Activated naive CD4-positive, alpha-beta T cell treated with anti-CD3 and anti-CD28 coated beads, Interleukin-2, amount 50 U/mL, for 72 hours (primary cell): ENCODE data around the gene STIP1. TPM values are rescaled to one million over a fixed set of nuclear protein-coding genes. Genes with fewer than 3 reads are reported as not detected.

Experiments used
- ATAC-seq, 2 donors: fragments of 150-1000 bp; cut with Tn5 transposase; 2 replicates each; pipeline ENCODE4 v1.10.0; 2021; ENCODE audit warnings: mild to moderate bottlenecking in 2 of 2, moderate library complexity in 2 of 2
- DNase-seq, 2 donors: peaks; one replicate each; pipeline ENCODE4 v3.0.0; 2021 to 2022; ENCODE audit warnings: low spot score in 2 of 2
- H3K27ac Mint-ChIP-seq, 2 donors: one replicate each; pipeline ENCODE4 v1.8.0; 2022; ENCODE audit warnings: mild to moderate bottlenecking in 2 of 2, mixed read lengths in 2 of 2
- H3K36me3 Mint-ChIP-seq, 2 donors: one replicate each; pipeline ENCODE4 v1.8.0; 2022; ENCODE audit warnings: mixed read lengths in 2 of 2
- H3K9me3 Mint-ChIP-seq, 2 donors: one replicate each; pipeline ENCODE4 v1.8.0; 2022; ENCODE audit warnings: mixed read lengths in 2 of 2
- total RNA-seq, 2 donors: library from RNA; stranded (reverse); gene quantifications; one replicate each; pipeline ENCODE4 v1.2.3, GENCODE V29; 2022

The STIP1 gene
- total RNA-seq, 2 donors from 2014 or later: 328 to 366 TPM

DNA sequence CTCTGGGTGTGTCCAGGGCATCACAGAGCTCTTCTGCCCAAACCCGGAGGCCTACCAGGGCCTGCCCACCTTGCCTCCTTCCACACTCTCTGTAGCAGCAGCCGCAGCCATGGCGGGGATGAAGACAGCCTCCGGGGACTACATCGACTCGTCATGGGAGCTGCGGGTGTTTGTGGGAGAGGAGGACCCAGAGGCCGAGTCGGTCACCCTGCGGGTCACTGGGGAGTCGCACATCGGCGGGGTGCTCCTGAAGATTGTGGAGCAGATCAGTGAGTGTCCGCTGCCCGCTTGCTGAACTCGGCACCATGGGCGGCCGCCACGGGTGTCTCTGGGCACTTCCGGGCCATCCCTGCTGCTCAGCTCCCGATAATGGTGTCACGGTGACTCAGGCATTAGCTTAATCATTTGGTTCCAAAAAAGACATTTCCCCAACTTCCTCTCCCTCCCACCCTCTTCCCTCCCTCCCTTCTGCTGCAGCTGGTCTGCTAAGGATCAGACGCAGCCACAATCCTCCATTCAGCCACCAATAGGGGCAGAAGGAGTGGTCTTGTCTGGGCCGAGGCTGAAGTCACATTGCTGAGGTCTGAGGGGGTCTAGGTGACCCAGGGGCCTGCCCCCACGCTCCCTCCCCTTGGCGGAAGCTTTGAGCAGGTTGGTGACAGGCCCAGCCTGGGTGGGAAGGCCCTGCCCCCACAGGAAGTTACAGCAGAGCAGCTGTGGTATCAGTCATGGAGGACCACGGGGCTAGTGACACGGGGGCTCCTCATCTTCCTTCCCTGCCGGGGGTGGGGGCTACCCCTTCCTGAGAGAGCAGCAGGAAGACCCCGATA, 21.5 kb downstream of the STIP1 start:
- peak; percentile 78 to 92 for DNase-seq
- peaks cover 46 to 56% of the 10 kb centered on the region in 2 donors for H3K36me3 Mint-ChIP-seq
- H3K27ac Mint-ChIP-seq: peak overlapping the region; percentile 97 to 98
- no peaks in the 10 kb centered on the region for H3K9me3 Mint-ChIP-seq
- peak; percentile 77 to 81 for ATAC-seq

DNA sequence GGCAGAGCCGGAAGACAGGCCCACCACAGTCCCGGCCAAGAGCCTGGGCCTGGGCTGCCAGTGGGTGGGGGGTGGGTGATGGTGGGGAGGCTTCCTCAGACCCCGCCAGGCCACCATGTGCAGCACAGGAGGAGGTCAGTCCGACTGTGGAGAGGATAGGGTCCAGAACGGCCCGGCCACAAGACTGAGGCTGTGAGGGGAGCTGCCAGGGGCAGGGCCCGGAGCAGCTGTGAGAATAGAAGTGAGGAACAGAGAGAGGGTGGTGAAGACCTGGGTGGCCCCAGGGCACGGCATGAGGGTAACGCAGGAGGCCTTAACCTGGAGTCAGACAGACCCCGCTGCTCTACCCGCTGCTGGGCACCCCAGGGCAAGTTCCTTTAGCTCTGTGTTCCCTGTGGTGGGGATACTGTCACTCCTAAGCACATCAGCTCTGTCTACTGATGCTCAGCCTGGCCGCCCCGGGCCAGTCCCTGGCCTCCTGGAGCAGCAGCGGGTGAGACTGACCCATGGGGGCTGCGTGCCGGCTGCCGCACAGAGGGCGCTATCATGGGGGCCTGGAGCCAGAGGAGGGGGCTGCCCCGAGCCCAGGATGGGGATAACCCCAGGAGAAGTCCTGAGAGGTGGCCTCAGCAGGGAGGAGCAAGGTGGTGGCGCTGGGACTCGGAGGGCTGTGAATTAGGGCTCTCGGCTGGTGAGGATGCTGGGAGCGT, 22.3 kb downstream of the STIP1 start:
- ATAC-seq (no peak), DNase-seq (no peak)
- H3K9me3 Mint-ChIP-seq: no peaks in the 10 kb centered on the region
- H3K36me3 Mint-ChIP-seq: peaks cover 43 to 54% of the 10 kb centered on the region in 2 donors
- peak overlapping the region; percentile 97 to 98 for H3K27ac Mint-ChIP-seq

GRCh38 chr11:64208796-64209562, 23.0 kb downstream of the STIP1 start:
- H3K36me3 Mint-ChIP-seq: peaks cover 40 to 48% of the 10 kb centered on the region in 2 donors
- no peak for ATAC-seq
- DNase-seq: no peak

DNA sequence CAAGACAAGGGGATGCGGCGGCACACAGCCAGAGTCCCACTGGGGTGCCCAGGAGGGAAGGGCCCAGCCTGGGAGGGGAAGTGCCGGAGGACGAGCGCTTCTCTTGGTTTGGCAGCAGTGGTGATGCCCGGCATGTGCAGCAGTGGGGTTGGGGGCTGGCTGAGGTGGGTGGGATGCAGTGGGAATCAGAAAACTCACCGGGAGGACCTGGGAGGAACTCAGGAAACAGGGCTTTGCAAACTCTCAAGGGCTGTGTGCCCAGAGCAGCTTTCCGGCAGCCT, 23.5 kb downstream of the STIP1 start:
- peaks cover 35 to 42% of the 10 kb centered on the region in 2 donors for H3K36me3 Mint-ChIP-seq
- H3K9me3 Mint-ChIP-seq: no peaks in the 10 kb centered on the region
- DNase-seq (no peak), ATAC-seq (no peak)
- peak overlapping the region; percentile 94 to 97 for H3K27ac Mint-ChIP-seq

More at GRCh38 chr11:64208796-64209562, 23.0 kb downstream of the STIP1 start:
- Mint-ChIP-seq H3K9me3 (no peaks in the 10 kb centered on the region), H3K27ac (peak overlapping the region; percentile 94 to 97)

GRCh38 chr11:64210301-64211020, 24.5 kb downstream of the STIP1 start:
- Mint-ChIP-seq H3K36me3 (peaks cover 32 to 46% of the 10 kb centered on the region in 2 donors), H3K27ac (peak overlapping the region; percentile 90 to 97), H3K9me3 (no peaks in the 10 kb centered on the region)
- ATAC-seq (no peak), DNase-seq (no peak)

DNA sequence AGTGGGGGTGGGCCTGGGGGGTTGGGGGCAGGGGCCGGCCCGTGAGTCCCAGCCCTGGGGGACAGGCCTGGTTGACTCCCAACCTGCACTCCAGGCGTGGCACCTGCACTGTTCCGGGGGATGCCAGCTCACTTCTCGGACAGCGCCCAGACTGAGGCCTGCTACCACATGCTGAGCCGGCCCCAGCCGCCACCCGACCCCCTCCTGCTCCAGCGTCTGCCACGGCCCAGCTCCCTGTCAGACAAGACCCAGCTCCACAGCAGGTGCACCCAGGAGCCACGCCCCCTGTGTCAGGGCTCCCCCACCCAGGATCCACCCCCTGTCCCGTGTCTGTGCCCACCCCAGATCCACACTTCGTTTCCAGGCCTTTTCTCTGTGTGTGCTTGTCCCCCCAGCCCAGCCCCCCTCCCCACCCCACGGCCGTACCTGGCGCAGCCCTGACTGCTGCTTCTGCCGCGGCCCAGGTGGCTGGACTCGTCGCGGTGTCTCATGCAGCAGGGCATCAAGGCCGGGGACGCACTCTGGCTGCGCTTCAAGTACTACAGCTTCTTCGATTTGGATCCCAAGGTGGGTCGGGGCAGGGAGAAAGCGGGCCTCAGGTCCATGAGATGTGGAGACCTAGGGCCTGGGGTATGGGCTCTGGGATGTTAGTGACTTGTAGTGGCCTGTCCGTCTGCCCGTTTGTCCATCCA, 25.4 kb downstream of the STIP1 start:
- DNase-seq (no peak), ATAC-seq (no peak)
- Mint-ChIP-seq H3K36me3 (peaks cover 30 to 46% of the 10 kb centered on the region in 2 donors), H3K9me3 (no peaks in the 10 kb centered on the region), H3K27ac (peak overlapping the region in 1 of 2 donors; percentile 72)

- Mint-ChIP-seq H3K9me3 (no peaks in the 10 kb centered on the region), H3K27ac (no peak overlapping the region), H3K36me3 (peaks cover 19 to 20% of the 10 kb centered on the region in 2 donors)
- DNase-seq (no peak), ATAC-seq (no peak)
Observed at GRCh38 chr11:64216879-64217278, 30.9 kb downstream of the STIP1 start.

DNA sequence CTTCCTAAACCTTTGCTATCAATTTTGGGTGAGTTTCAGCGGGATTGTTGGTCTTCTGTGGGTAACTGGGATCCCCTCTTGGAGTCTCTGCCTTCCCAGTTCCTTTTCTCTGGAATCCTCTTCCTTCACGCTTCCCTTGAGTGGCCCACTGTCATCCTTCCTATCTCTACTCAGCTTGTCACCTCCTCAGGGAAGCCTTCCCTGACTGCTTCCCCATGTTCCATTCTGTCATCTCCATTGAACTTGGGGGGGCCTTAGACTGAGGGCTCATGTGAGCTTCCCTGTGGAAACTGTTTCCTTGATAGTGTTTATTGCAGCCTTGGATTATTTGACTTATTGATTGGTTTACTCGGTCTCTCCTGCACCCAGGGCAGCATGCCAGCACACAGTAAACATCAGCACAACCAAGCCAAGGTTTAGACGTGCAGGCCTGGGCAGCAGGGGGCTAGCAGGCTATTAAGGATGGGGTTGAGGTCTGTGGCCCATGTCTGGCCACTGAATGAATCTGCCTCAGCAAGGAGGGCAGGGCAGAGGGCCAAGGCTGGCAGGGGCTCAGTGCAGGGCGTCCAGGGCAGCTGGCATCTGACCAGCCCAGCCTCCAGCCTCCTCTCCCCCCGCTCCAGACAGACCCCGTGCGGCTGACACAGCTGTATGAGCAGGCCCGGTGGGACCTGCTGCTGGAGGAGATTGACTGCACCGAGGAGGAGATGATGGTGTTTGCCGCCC, 32.8 kb downstream of the STIP1 start:
- DNase-seq: no peak
- Mint-ChIP-seq H3K27ac (peak overlapping the region; percentile 62 to 70), H3K9me3 (no peaks in the 10 kb centered on the region), H3K36me3 (peaks cover 8% of the 10 kb centered on the region in 2 donors)
- no peak for ATAC-seq

DNA sequence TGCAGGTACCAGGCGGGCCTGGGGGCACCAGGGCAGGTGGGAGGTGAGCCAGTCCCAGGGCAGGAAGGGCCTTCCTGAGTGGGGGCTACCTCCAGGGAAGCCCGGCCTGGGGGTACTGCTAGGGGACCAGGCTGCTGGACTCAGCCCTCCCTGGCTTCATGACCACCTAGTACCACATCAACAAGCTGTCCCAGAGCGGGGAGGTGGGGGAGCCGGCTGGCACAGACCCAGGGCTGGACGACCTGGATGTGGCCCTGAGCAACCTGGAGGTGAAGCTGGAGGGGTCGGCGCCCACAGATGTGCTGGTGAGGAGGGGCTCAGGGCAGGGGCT, 33.3 kb downstream of the STIP1 start:
- Mint-ChIP-seq H3K9me3 (no peaks in the 10 kb centered on the region), H3K36me3 (peaks cover 8% of the 10 kb centered on the region in 2 donors), H3K27ac (peak overlapping the region in 1 of 2 donors; percentile 70)
- ATAC-seq (peak in 1 of 2 donors; percentile 1), DNase-seq (no peak)

- H3K27ac Mint-ChIP-seq: no peak overlapping the region
- H3K9me3 Mint-ChIP-seq: no peaks in the 10 kb centered on the region
- H3K36me3 Mint-ChIP-seq: peaks cover 7 to 8% of the 10 kb centered on the region in 2 donors
- ATAC-seq (peak in 1 of 2 donors; percentile 15), DNase-seq (no peak)
Observed at GRCh38 chr11:64219755-64220154, 33.8 kb downstream of the STIP1 start.

GRCh38 chr11:64220271-64220670, 34.3 kb downstream of the STIP1 start:
- H3K36me3 Mint-ChIP-seq: peaks cover 1 to 8% of the 10 kb centered on the region in 2 donors
- H3K27ac Mint-ChIP-seq: no peak overlapping the region
- ATAC-seq (no peak), DNase-seq (no peak)
- H3K9me3 Mint-ChIP-seq: no peaks in the 10 kb centered on the region

GRCh38 chr11:64220798-64221197, 34.8 kb downstream of the STIP1 start:
- no peak for ATAC-seq

DNA sequence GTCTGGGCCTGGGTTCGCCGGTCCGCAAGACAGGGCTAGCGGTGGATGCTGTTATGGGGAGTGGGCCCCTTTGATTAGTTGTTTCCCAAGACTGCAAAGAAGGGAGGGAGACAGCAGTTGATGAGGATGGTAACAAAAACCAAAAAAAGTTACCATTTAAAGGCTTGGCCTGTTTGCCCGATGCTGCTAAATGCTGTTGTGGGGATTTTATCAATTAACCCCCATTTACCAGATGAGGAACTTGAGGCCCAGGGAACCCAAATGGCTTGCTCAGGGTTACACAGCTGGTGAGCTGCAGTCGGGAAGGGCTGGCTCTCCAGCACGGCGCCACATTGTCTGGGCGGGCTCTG, 36.7 kb downstream of the STIP1 start:
- ATAC-seq: no peak
- no peak for DNase-seq
- peak overlapping the region in 1 of 2 donors; percentile 78 for H3K27ac Mint-ChIP-seq
- H3K9me3 Mint-ChIP-seq: no peaks in the 10 kb centered on the region
- peaks cover 8% of the 10 kb centered on the region in 2 donors for H3K36me3 Mint-ChIP-seq

More at GRCh38 chr11:64220798-64221197, 34.8 kb downstream of the STIP1 start:
- Mint-ChIP-seq H3K36me3 (peaks cover 0 to 8% of the 10 kb centered on the region in 2 donors), H3K27ac (peak overlapping the region in 1 of 2 donors; percentile 32), H3K9me3 (no peaks in the 10 kb centered on the region)
- DNase-seq: no peak

DNA sequence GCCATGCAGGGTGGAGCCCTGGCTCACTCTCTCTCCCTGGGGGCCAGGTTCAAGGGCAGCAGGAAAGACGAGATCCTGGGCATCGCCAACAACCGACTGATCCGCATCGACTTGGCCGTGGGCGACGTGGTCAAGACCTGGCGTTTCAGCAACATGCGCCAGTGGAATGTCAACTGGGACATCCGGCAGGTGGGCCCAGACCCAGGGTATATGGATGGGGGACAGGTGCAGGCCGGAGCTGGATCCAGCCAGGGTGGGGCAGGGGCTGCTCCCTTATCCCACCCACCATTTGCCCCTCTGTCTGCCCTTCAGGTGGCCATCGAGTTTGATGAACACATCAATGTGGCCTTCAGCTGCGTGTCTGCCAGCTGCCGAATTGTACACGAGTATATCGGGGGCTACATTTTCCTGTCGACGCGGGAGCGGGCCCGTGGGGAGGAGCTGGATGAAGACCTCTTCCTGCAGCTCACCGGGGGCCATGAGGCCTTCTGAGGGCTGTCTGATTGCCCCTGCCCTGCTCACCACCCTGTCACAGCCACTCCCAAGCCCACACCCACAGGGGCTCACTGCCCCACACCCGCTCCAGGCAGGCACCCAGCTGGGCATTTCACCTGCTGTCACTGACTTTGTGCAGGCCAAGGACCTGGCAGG, 37.2 kb downstream of the STIP1 start:
- DNase-seq (no peak), ATAC-seq (no peak)
- Mint-ChIP-seq H3K27ac (peak overlapping the region in 1 of 2 donors; percentile 78), H3K9me3 (no peaks in the 10 kb centered on the region), H3K36me3 (peaks cover 8% of the 10 kb centered on the region in 2 donors)
